Vagina (tissue), 2 donors: ENCODE measurements around the gene HOXC5.

ENCODE experiments used
- CTCF ChIP-seq, 3 experiments: fragments of 450-650 bp in 2 of 3; fragments of 200-600 bp in 1 of 3; sonication (generic) in 1 of 3; IDR thresholded peaks; one replicate each; pipeline ENCODE4 v1.5.1; 2017 to 2019; ENCODE audit warnings: antibody characterized with exemption in 3 of 3, mild to moderate bottlenecking in 2 of 3, moderate library complexity in 2 of 3
- POLR2A ChIP-seq, 2 donors: fragments of 450-650 bp; IDR thresholded peaks; one replicate each; pipeline ENCODE4 v1.6.1; 2017; ENCODE audit warnings: antibody characterized with exemption in 2 of 2, mild to moderate bottlenecking in 2 of 2, moderate library complexity in 2 of 2
- POLR2AphosphoS5 ChIP-seq, 2 donors: sonication (generic); formaldehyde crosslinking; IDR thresholded peaks; one replicate each; pipeline ENCODE4 v1.9.0; 2017; ENCODE audit warnings: antibody characterized with exemption in 2 of 2, mild to moderate bottlenecking in 2 of 2, low read depth in 1 of 2; ENCODE audit not compliant: insufficient read depth in 1 of 2

- TF ChIP-seq CTCF (IDR thresholded peaks at IDR 0.05), result no peak
- no peak for TF ChIP-seq POLR2A (IDR thresholded peaks at IDR 0.05)
- TF ChIP-seq POLR2AphosphoS5 (IDR thresholded peaks at IDR 0.05; ENCODE audit: insufficient read depth in 1 of 2, low read depth in 1 of 2), result no peak
These were observed 18.4 kb upstream of the HOXC5 start for GRCh38 chr12:54014377-54015017.
